Ascending aorta (tissue), 2 donors: Measurements from ENCODE around the gene DGCR2. TPM values are rescaled to one million over a fixed set of nuclear protein-coding genes. Genes with fewer than 3 reads are reported as not detected.
"Not testable (repeated sequence)": the region's sequence is repeated elsewhere in the genome, so short reads cannot be mapped to it uniquely, and the experiment has no call there.

Experiments
- DNase-seq, 2 donors: peaks; one replicate each; pipeline ENCODE4 v3.0.0-alpha.2; 2019; ENCODE audit warnings: low spot score in 2 of 2
- H3K27ac ChIP-seq, 2 donors: fragments of 200-600 bp; sonication (generic); one replicate each; pipeline ENCODE4 v1.5.1; 2016 to 2017; ENCODE audit warnings: mild to moderate bottlenecking in 1 of 2
- H3K27me3 ChIP-seq: fragments of 200-600 bp; sonication (generic); one replicate; pipeline ENCODE4 v1.5.1; 2017
- H3K36me3 ChIP-seq, 2 donors: fragments of 200-600 bp; sonication (generic); one replicate each; pipeline ENCODE4 v1.5.1; 2016
- H3K4me1 ChIP-seq, 2 donors: fragments of 200-600 bp; sonication (generic); one replicate each; pipeline ENCODE4 v1.5.1; 2016 to 2017; ENCODE audit warnings: mild to moderate bottlenecking in 1 of 2
- H3K4me3 ChIP-seq, 2 donors: fragments of 200-600 bp; sonication (generic); one replicate each; pipeline ENCODE4 v1.5.1; 2016 to 2017; ENCODE audit warnings: mild to moderate bottlenecking in 1 of 2
- H3K9me3 ChIP-seq, 2 donors: fragments of 200-600 bp; sonication (generic); one replicate each; pipeline ENCODE4 v1.5.1; 2016
- intact Hi-C: fragments of 100-400 bp; cut with DNase I; formaldehyde crosslinking; loops from one replicate; pipeline ENCODE4 v1.15.1; 2023
- total RNA-seq: library from RNA; depleted of rRNA; stranded (reverse); fragments of >200 nt; gene quantifications from one replicate; pipeline ENCODE4 v1.1.0, GENCODE V29; 2016
- TF ChIP-seq, protein P1 (sequence below), 3 experiments: fragments of 200-600 bp in 2 of 3; fragments of 450-650 bp in 1 of 3; sonication (generic) in 2 of 3; IDR thresholded peaks; one replicate each; pipeline ENCODE4 v1.5.1; 2016 to 2019; ENCODE audit warnings: antibody characterized with exemption in 3 of 3, mild to moderate bottlenecking in 1 of 3, moderate library complexity in 1 of 3

Gene DGCR2
- total RNA-seq, 1 donor from 2014 or later, result 34.7 TPM

DNA sequence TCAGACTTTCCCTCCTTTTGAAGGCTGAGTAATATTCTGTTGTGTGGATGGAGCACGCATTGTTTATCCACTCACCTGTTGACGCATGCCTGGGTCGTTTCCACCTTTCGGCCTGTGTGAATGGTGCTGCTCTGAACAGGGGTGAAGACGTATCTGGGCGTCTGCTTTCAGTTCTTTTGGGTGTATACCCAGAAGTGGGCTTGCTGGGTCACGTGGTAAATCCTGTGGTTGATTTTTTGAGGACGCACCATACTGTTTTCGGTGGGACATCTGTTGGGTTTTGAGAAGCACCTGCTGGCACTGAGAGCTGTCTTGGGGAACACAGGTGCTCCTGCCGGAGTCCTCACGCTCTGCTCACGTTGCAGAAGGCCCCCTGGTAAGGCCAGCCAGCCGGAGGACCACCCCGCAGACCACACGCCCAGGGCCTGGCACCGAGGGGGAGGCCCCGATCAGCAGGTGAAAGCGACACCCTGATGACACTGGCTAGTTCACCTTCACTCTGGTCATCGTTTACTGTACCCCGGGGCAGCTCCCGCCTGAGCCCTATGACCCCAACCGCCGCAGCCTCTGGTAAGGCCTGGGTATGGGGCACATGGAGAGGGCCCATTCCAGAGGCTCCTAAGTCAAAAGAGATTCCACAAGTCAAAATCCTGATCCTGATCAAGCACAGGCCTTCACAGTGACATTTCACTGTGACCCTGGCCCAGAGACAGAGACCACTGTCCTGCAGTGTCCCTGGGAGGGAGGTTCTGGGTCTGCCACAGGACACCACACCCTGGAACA lies 131.7 kb downstream of the DGCR2 start:
- TF ChIP-seq, protein P1, sequence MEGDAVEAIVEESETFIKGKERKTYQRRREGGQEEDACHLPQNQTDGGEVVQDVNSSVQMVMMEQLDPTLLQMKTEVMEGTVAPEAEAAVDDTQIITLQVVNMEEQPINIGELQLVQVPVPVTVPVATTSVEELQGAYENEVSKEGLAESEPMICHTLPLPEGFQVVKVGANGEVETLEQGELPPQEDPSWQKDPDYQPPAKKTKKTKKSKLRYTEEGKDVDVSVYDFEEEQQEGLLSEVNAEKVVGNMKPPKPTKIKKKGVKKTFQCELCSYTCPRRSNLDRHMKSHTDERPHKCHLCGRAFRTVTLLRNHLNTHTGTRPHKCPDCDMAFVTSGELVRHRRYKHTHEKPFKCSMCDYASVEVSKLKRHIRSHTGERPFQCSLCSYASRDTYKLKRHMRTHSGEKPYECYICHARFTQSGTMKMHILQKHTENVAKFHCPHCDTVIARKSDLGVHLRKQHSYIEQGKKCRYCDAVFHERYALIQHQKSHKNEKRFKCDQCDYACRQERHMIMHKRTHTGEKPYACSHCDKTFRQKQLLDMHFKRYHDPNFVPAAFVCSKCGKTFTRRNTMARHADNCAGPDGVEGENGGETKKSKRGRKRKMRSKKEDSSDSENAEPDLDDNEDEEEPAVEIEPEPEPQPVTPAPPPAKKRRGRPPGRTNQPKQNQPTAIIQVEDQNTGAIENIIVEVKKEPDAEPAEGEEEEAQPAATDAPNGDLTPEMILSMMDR (IDR thresholded peaks at IDR 0.05), result no peak
- intact Hi-C loops, result no loop called here
- H3K9me3 ChIP-seq, result no peaks in the 10 kb centered on the region
- no peak overlapping the region for H3K4me3 ChIP-seq
- DNase-seq, result no peak
- no peaks in the 10 kb centered on the region for H3K36me3 ChIP-seq
- no peak overlapping the region for H3K27ac ChIP-seq
- no peaks in the 10 kb centered on the region for H3K4me1 ChIP-seq
- H3K27me3 ChIP-seq, result no peaks in the 10 kb centered on the region

DNA sequence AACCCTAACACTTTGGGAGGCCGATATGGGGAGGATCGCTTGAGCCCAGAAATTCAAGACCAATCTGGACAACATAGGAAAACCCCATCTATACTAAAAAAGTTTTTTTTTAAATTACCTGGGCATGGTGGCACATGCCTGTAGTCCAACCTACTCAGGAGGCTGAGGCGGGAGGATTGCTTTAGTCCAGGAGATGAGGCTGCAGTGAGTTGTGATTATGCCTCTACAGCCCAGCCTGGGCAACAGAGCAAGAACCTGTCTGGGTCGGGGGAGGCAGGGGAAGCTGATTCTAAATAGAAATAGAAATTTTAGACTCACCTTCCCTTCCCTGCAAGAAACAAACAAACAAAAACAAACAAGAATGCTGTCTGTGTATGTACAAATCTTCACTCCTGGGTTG lies 133.3 kb downstream of the DGCR2 start:
- no peaks in the 10 kb centered on the region for H3K36me3 ChIP-seq
- no peaks in the 10 kb centered on the region for H3K9me3 ChIP-seq
- intact Hi-C loops, result no loop called here
- TF ChIP-seq, protein P1 (IDR thresholded peaks at IDR 0.05), result no peak
- no peak overlapping the region for H3K27ac ChIP-seq
- H3K27me3 ChIP-seq, result no peaks in the 10 kb centered on the region
- DNase-seq, result no peak
- H3K4me3 ChIP-seq, result no peak overlapping the region
- H3K4me1 ChIP-seq, result no peaks in the 10 kb centered on the region

- Histone ChIP-seq H3K27me3 (no peaks in the 10 kb centered on the region), H3K9me3 (no peaks in the 10 kb centered on the region), H3K4me1 (no peaks in the 10 kb centered on the region), H3K36me3 (no peaks in the 10 kb centered on the region), H3K27ac (no peak overlapping the region), H3K4me3 (no peak overlapping the region)
- intact Hi-C loops, result no loop called here
- TF ChIP-seq, protein P1 (IDR thresholded peaks at IDR 0.05), result no peak
- no peak for DNase-seq
Measured at GRCh38 chr22:18987765-18988164, 134.4 kb downstream of the DGCR2 start.

DNA sequence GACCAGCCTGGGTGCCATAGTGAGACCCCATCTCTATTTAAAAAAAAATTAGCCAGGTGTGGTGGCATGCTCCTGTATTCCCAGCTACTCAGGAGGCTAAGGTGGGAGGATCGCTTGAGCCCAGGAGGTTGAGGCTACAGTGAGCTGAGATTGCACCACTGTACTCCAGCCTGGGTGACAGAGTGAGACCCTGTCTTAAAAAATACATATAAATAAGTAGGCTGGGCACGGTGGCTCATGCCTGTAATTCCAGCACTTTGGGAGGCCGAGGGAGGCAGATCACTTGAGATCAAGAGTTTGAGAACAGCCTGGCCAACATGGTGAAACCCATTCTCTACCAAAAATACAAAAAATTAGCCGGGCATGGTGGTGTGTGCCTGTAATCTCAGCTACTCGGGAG lies 135.1 kb downstream of the DGCR2 start:
- H3K4me3 ChIP-seq, H3K36me3 ChIP-seq, H3K27me3 ChIP-seq, DNase-seq, H3K4me1 ChIP-seq, H3K9me3 ChIP-seq, intact Hi-C loops, H3K27ac ChIP-seq: not testable (repeated sequence)

Other genes starting within 250 kb of the DGCR2 start
- not detected for gene DGCR6, start 216.1 kb downstream of the DGCR2 start, total RNA-seq
- 1.4 TPM for gene PRODH, start 186.1 kb downstream of the DGCR2 start, total RNA-seq
- not detected for gene TSSK2, start 8.9 kb upstream of the DGCR2 start, total RNA-seq
- 30.5 TPM for gene ESS2, start 22.2 kb upstream of the DGCR2 start, total RNA-seq
- gene GSC2, start 27.9 kb upstream of the DGCR2 start, total RNA-seq, result not detected
- gene SLC25A1, start 56.3 kb upstream of the DGCR2 start, total RNA-seq, result 89.3 TPM
- gene CLTCL1, start 169.3 kb upstream of the DGCR2 start, total RNA-seq, result 26.0 TPM